GM21381 (cell line): ENCODE data around the gene LRRC15.

Source experiments
- ATAC-seq: cut with Tn5 transposase; IDR thresholded peaks from one replicate; pipeline ENCODE4 v1.9.1; 2021; ENCODE audit warnings: mild to moderate bottlenecking, moderate library complexity; ENCODE audit not compliant: unreplicated experiment

Gene LRRC15

DNA sequence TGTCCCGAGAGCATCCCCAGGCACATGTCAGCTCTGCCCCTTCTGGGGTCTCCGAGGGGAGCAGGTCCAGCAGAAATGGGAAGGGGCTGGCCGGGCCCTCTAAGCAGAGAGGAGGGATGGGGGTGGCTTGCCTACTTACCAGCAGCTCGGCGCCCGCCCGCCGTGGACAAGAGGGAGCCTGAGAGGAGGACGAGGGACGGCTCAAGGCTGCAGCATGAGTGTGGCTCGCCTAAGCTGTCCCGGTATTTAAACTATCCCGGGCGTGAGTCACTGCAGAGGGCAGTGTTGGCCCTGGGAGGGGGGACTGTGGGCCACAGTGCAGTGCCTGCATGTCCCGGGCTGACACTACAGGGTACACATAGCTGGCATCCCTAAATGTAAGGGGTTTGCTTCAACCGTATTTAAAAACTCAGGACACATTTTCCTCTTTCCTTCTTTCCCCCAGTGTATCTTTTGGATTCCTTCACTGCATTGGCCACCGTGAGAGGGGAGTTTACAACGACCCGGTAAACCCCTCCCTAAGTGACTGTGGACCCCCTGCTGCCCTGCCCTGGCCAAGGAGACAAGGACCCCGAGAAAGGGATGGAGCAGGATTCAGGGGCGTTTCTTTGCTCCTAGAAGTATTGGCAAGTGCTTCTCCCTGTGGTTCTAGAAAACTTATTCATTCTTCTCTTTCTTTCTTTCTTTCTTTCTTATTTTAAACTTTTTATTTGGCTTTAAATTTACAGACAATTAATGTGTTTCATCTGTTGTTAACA lies at the start of gene LRRC15:
TSS of gene LRRC15 (minus strand) at position 222 of the 758 bp plus-strand sequence. CDS start 8,700 bp downstream, outside the sequence.
- no peak for ATAC-seq

- ATAC-seq = no peak
These were observed 49.1 kb upstream of the LRRC15 start for GRCh38 chr3:194418671-194419070.

DNA sequence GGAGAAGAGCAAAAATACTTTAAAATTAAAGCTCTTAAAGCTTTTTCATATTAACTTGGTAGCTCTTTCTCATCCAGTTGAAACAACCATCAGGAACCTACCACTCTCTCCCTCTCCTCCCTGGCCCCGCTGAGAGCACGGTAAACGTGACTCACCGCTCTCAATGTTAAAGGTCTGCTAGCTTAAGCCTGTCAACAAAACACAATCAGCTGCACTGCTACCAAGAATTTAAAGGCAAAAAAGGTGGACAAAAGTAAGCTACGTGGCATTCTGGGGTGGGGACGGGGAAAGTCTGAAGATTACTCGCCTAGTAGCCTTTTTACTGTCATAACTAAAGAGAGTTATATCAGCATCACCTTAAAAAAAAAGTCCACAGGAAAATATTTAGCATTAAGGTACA lies 37.9 kb upstream of the LRRC15 start:
- ATAC-seq = no peak

DNA sequence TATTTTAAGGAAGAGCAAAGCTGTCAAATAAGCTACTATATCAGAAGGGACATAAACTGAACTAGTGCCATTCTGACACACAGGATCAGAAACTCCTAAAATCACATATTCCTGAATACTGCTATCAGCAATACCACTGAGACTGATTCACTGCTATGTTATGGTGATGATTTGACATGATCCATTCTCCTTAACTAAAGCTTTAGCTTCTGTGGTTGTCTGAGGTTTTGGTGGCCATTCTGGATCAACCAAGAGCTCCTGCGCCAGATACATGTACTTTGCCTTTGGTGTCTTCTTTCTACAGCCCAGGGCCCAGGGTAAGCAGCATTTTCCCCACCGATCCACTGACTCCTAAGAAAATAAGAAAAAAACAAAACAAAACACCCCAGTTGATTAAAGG lies 36.2 kb upstream of the LRRC15 start:
- no peak for ATAC-seq

GRCh38 chr3:194404365-194405140 lies 35.0 kb upstream of the LRRC15 start:
- no peak for ATAC-seq

GRCh38 chr3:194401868-194402329 lies 32.4 kb upstream of the LRRC15 start:
- no peak for ATAC-seq

DNA sequence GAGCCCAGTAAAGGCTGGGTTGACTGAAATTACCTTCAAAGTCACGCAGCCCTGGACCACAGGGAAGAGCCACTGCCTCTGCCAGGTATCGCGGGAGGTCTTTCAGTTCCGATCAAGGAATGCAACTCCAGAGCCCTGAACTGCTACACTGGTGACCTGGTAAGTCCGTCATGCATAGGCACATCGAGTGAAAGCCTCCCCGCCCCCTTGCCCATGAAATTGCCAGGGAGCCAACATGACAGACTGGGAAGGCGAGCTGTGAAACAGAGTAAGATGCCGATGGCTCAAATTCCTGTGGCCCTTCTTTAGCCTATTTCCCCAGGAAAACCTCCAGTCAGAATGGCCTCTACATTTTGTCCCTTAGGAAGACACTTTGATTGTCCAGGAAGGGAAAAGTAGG lies 31.8 kb upstream of the LRRC15 start:
- ATAC-seq = no peak

- no peak for ATAC-seq
These were observed 30.4 kb upstream of the LRRC15 start for GRCh38 chr3:194399874-194400411.

DNA sequence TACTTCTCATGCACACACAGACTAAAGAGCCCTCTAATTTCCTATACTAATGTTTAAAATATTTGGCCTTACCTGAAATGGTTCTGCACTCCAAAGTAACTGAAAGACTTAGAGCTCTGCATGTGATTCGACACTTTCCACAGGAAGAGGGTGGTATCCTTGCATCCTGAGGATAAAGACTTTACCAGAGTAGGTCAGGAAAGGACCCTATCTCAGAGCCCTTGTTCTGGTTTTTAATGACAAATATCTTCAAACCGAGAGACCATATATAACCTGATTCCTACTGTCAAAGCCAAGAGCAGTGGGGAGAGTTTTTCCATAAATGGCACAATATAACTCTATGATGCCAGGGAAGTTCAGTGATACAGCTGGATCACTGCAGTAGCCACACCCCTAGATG lies 29.6 kb upstream of the LRRC15 start, which contains the start of gene GP5:
TSS of gene GP5 (minus strand) at position 101 of the 400 bp plus-strand sequence. CDS start 984 bp downstream, outside the sequence.
- no peak for ATAC-seq

DNA sequence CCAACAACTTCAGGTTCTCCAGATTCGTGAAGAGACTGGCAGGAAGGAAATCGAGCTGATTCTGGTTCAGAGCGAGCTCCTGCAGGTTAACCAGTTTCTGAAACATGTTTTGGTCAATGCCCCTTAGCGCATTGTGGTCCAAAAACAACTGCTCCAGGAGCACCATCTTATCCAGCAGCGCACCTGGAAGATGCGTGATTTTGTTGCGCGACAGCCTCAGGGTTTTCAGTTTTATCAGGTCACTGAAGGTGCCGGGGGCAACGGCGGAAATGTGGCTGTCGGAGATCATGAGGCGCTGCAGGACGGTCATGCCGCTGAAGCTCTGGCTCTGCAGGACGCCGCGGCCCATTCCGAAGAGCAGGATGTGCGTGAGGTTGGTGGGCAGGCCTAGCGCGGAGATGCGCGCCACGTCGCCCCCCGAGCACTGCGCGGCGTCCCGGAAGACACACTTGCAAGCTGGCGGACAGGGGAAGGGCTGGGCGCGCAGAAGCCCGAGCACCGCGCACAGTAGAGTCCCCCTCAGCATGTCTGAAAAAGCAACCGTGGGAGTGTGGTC lies 28.3 kb upstream of the LRRC15 start:
- ATAC-seq = no peak

DNA sequence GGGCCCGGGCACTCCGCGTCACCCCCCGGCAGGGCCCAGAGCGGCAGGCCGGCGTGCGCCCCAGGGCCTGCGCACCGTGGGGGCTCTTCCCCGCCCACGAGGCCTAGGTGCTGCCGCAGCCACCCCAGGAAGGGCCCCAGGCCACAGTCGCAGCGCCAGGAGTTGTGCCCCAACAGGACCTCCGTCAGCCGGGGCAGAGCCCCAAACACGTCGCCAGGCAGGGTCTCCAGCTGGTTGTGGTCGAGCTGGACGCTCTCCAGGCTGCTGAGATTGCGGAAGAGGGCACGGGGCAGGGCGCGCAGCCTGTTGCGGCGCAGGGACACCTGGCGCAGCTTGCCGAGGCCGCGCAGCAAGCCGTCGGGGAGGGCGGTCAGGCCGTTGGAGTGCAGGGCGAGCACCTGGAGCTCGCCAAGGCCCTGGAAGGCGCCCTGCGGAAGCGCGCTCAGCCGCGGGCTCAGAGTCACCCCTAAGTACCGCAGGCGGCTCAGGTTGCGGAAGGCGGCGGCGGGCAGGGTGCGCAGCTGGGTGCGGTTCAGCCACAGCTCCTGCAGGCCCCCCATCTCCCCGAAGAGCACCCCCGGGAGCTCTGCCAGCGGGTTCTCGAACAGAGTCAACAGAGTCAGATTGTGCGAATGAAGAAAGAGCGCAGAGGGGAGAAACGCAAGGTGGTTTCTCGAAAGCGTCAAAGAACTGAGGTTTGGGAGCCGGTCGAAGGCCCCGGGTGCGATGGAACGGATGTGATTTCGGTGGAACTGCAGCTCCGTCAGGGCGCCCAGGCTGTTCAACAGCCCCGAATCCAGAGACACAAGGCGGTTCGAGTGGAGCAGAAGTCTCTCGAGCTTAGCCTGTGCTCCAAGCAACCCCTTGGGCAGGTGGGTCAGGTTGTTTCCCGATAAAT lies 27.6 kb upstream of the LRRC15 start:
- ATAC-seq = no peak

DNA sequence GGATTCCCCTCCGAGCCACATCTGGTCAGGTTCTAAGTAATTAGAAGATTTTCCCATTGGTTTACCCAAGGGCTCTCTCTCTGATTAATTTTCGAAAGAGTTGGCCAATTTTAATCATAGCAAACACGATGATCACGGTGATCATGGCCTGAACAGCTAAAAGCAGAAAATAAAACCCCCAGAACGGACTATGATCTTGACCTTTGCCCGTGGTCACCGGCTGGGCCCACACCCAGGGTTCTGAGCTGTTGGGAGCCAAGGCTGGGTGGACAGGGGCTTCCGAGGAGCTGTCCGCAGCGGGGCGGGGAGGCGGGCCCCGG lies 27.0 kb upstream of the LRRC15 start:
- ATAC-seq = no peak

DNA sequence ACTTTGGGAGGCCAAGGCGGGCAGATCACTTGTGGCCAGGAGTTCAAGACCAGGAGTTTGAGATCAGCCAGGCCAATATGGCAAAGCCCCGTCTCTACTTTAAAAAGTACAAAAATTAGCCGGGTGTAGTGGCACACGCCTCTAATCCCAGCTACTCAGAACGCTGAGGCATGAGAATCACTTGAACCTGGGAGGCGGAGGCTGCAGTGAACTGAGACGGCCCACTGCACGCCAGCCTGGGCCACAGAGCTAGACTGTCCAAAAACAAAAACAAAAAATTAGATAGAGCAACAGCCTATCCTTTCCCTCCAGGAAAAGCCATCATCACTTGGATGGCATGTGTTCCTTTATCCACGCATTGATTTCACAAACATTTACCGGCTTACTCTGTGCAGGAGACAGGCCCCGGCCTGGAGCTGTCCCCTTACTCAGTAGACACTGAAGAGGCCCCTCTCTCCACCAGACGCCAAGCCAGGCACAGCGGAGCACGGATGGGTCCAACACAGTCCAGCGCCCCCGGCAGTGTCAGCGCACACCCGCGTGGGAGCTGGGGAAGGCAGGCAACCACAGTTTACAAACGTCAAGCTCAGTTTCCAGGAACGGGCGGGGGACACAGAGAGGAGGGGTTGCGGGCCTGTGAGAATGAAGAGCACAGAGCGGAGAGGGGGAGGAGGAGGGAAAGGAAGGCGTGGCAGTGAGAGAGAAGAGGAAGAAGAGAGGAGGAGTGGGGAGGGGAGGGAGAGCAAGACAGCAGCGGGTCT lies 26.4 kb upstream of the LRRC15 start:
- no peak for ATAC-seq

GRCh38 chr3:194395212-194395611 lies 25.7 kb upstream of the LRRC15 start:
- no peak for ATAC-seq

DNA sequence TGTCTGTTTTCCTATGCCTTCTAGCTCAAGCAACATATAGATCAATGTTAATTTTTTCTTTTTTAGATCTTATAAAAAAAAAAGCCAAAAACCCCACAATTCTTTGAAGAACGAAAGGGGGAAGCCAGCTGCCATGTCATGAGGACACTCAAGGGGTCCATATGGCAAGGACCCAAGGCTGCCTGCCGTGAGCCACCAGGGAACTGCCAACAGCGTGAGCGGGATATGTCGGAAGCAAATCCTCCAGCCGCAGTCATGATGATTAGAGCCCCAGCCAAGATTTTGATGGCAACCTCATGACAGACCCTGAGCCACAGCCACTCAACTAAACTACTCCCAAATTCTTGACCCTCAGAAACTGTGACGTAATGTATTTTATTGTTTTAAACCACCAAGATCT lies 23.0 kb upstream of the LRRC15 start:
- no peak for ATAC-seq

GRCh38 chr3:194390835-194391234 lies 21.3 kb upstream of the LRRC15 start:
- no peak for ATAC-seq

DNA sequence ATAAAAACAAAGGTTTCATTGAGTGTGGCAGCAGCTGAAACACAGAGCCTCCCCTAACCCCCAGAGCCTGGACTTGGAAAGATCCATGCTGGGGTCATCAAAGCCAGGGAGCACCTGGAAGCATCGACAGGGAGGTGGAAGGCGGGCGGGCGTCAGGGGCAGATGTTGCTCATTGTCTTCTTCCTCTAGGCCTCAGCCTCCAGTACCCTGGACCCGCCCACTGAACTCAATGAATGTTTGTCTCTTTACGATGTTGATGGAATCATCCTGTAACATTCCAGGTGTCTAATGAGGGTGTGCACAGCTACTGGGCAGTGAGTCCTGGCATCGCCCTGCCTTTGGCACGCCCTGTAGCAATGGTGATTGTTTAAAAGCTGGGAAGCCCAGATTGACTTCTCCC lies 19.7 kb upstream of the LRRC15 start:
- no peak for ATAC-seq

DNA sequence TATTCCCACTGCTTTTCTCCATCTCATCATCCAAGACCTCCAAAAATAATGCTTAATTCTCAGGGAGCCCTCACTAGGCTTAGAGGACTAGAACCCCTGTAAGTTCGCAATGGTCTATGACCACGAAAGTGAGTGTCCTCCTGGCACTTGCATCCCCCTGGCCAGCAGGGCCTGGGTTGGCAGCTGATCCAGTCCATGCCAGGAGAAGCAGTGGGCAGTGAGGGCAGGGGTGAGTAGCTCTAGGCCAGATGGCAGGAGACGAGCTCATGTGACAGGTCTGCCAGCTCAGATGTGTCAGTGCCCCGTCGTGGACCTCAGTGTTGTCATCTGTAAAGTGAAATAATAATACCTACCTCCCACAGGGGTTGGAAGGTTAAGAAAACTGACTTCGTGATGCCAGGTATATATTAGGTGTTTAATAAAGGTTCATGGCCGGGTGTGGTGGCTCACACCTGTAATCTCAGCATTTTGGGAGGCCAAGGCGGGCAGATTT lies 18.4 kb upstream of the LRRC15 start:
- no peak for ATAC-seq

DNA sequence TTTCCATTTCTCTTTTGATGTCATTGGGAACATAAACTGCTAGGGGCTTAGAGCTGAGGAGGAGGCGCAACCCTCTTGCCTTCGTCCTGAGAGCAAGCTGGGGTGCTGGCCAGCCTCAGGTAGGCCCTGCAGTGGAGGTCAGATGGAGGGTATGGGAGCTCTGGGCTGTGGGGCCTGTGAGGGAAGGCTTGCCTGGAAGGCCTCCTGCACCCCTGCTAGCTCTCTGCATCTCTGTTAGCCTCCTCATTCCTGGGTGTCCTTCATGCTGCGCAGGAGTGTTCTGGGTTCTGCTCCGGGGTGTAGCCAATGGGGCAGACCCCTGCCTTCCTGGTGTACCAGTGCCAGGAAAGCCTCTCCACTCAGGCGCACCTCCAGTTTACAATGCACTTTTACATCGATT lies 17.7 kb upstream of the LRRC15 start:
- ATAC-seq = no peak

- no peak for ATAC-seq
These were observed 17.1 kb upstream of the LRRC15 start for GRCh38 chr3:194386648-194387047.
